Progenitor cell of endocrine pancreas (in vitro differentiated cells): ENCODE measurements around the gene IQCE. TPM values are rescaled to one million over a fixed set of nuclear protein-coding genes. Genes with fewer than 3 reads are reported as not detected.
"Not testable (repeated sequence)": the region's sequence is repeated elsewhere in the genome, so short reads cannot be mapped to it uniquely, and the experiment has no call there.

Experiments used
- DNase-seq: peaks from one replicate; pipeline ENCODE4 v3.0.0; 2021; ENCODE audit warnings: low spot score; ENCODE audit not compliant: unreplicated experiment
- H3K27ac Mint-ChIP-seq: 2 replicates; pipeline ENCODE4 v1.8.0; 2021; ENCODE audit warnings: mild to moderate bottlenecking, moderate library complexity, mixed read lengths
- H3K27me3 Mint-ChIP-seq: 2 replicates; pipeline ENCODE4 v1.8.0; 2021; ENCODE audit warnings: mixed read lengths
- H3K36me3 Mint-ChIP-seq: 2 replicates; pipeline ENCODE4 v1.8.0; 2022; ENCODE audit warnings: mixed read lengths; ENCODE audit not compliant: insufficient read depth
- H3K4me1 Mint-ChIP-seq: 2 replicates; pipeline ENCODE4 v1.8.0; 2021; ENCODE audit warnings: low read depth, mixed read lengths
- H3K4me3 Mint-ChIP-seq: 2 replicates; pipeline ENCODE4 v1.8.0; 2021; ENCODE audit warnings: low read depth, mild to moderate bottlenecking, moderate library complexity, mixed read lengths
- H3K9me3 Mint-ChIP-seq: 2 replicates; pipeline ENCODE4 v1.8.0; 2021; ENCODE audit warnings: low read depth, mixed read lengths
- CTCF ChIP-seq: fragments of 200-600 bp; sonication (generic); IDR thresholded peaks from one replicate; pipeline ENCODE4 v1.5.0; 2021; ENCODE audit warnings: antibody characterized with exemption, mild to moderate bottlenecking; ENCODE audit not compliant: unreplicated experiment
- total RNA-seq: library from RNA; stranded (reverse); gene quantifications from 2 replicates; pipeline ENCODE4 v1.2.1, GENCODE V29; 2021

Gene IQCE
- total RNA-seq, 1 donor from 2014 or later: 32.5 TPM

- H3K4me1 Mint-ChIP-seq: peaks cover 12% of the 10 kb centered on the region
- peaks cover 4% of the 10 kb centered on the region for H3K36me3 Mint-ChIP-seq
- TF ChIP-seq CTCF: no peak
- H3K9me3 Mint-ChIP-seq: no peaks in the 10 kb centered on the region
- peak overlapping the region; percentile 86 for H3K27ac Mint-ChIP-seq
- DNase-seq: no peak
- H3K4me3 Mint-ChIP-seq: peak overlapping the region; percentile 84
- no peaks in the 10 kb centered on the region for H3K27me3 Mint-ChIP-seq
Observed at GRCh38 chr7:2554661-2555111, 4.1 kb upstream of the IQCE start.

DNA sequence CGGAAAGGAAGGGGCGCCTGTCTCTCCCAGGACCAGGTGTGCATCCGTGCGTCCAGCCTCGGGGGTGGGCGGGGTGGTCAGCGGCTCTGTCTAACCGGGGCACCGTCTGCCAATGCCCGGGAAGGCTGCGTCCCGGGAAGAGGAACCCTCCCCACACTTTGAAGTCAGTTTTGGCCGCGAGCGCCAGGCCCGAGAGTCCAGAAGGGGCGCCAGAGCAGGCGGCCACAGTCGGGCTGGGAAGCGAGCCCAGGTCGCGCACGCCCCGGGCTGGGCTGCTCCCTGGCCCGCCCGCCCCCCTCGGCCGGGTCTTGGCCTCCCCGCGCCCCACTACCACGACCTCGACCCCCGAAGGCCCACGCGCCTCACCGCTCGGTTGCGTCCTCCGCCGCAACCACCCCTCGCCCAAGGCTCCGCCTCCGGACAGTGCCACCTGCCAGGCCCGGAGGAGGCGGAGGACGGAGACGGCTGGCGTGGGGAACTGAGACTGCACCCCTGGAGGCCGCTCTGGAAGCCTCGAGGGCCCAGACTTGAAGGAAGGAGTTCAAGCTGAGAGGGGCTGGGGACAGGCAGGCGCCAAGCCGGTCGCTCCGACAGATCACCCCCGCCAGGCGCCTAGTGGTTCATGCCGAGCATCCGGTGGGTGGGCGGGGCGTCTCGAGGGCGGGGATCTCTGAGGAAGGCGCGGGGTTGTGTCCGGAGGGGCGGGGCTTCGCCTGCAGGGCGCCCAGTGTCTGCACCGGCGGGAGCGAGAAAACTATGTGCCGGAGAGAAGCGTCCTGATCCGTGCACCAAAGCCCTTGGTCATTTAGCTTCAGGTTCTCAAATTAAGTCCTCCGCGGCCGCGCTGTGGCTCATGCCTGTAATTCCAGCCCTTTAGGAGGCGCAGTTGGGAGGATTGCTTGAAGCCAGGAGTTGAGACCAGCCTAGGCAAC is 3.4 kb upstream of the IQCE start, which contains the start of gene BRAT1:
Gene BRAT1, minus strand, starts transcription at position 404 of the 932 bp plus-strand sequence. CDS start 1,093 bp downstream, outside the sequence.
- Mint-ChIP-seq H3K27ac (peak within 1 kb of the TSS; percentile 95), H3K4me3 (peak within 1 kb of the TSS; percentile 84), H3K27me3 (no peaks in the 10 kb centered on the region), H3K36me3 (peaks cover 4% of the 10 kb centered on the region), H3K9me3 (no peaks in the 10 kb centered on the region), H3K4me1 (peaks cover 15% of the 10 kb centered on the region)
- peak; percentile 59 for TF ChIP-seq CTCF
- DNase-seq: peak; percentile 94

DNA sequence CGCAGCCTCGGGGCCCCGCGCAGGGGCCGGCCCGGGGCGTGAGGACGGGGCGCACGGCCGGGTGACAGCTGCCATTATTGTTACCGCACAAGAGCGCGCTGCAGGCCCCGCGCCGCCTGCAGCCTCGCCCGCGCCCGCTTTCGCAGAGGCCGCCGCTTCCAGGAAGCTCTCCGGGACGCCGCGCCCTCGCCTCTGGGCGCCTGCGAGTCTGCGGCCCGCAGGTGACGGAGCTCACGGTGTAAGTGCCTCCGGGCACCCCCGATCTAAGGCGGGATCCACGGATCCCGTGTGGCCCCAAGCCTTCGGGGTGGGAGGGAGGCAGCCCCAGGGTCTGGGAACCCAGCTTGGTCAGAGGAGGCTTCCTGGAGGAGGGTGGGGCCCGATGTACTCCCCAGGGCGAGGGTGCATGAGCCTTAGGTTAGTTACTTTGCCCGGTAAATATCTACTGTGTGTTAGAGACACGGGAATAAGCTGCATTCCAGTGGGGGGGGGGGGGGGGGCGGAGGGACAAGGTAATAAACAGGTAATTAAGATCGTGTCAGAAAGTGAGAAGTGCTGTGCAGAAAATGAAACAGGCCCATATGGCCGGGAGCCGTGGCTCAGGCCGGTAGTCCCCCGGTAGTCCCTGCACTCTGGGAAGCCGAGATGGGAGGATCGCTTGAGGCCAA is 638 bp downstream of the IQCE start:
- TF ChIP-seq CTCF: no peak
- Mint-ChIP-seq H3K36me3 (peaks cover 3% of the 10 kb centered on the region), H3K4me3 (peak overlapping the region; percentile 75), H3K9me3 (no peaks in the 10 kb centered on the region), H3K27me3 (no peaks in the 10 kb centered on the region), H3K27ac (peak overlapping the region; percentile 62), H3K4me1 (peaks cover 12% of the 10 kb centered on the region)
- DNase-seq: no peak

DNA sequence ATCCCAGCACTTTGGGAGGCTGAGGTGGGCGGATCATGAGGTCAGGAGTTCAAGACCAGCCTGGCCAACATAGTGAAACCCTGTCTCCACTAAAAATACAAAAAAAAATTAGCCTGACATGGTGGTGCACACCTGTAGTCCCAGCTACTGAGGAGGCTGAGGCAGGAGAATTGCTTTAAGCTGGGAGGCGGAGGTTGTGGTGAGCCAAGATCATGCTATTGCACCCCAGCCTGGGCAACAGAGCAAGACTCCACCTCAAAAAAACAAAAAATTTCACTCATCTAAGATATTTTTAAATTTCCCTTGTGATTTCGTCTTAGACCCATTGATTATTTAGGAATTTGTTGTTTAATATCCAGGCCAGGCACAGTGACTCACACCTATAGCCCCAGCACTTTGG is 5.2 kb downstream of the IQCE start:
- DNase-seq, H3K27me3 Mint-ChIP-seq, H3K36me3 Mint-ChIP-seq, H3K27ac Mint-ChIP-seq, H3K4me3 Mint-ChIP-seq, H3K9me3 Mint-ChIP-seq: not testable (repeated sequence)
- H3K4me1 Mint-ChIP-seq: peaks cover 12% of the 10 kb centered on the region

DNA sequence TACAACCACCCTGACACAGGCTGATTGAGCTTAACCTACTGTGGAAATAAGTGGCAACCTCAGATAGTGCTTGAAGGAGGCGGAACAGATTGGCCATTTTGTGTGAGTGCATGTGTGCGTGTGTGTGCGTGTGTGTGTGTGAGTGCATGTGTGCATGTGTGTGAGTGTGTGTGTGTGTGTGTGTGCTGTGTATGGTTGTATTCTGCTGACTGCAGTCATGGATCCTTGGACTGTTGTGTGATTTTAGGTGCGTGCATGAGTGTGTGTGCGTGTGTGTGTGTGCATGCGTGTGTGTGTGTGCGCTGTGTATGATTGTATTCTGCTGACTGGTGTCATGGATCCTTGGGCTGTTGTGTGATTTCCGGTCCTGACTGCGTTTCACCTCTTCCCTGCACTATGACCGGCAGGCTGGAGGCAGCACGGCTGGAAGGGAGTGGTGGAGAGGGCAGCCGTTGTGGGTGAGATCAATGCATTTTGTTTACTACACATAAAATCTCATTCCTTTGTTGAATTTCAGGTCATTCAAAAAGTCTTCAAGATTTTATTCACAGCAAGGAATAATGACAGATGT is 6.3 kb downstream of the IQCE start:
- Mint-ChIP-seq H3K27ac (no peak overlapping the region), H3K4me1 (peaks cover 10% of the 10 kb centered on the region)

More for the DNA sequence above, 6.3 kb downstream of the IQCE start:
- no peak for TF ChIP-seq CTCF
- H3K27me3 Mint-ChIP-seq: no peaks in the 10 kb centered on the region
- no peak for DNase-seq
- H3K4me3 Mint-ChIP-seq: no peak overlapping the region
- no peaks in the 10 kb centered on the region for H3K9me3 Mint-ChIP-seq
- peaks cover 3% of the 10 kb centered on the region for H3K36me3 Mint-ChIP-seq
